ENCODE results near the gene PARVB. TPM values are rescaled to one million over a fixed set of nuclear protein-coding genes. Genes with fewer than 3 reads are reported as not detected.
A peak's percentile ranks its signal among the peaks of the same experiment; 100 is the strongest.

The PARVB gene
- total and polyA plus RNA-seq, 7 experiments from 2014 or later = 0.18 to 51.2 (median 4.2) TPM

DNA sequence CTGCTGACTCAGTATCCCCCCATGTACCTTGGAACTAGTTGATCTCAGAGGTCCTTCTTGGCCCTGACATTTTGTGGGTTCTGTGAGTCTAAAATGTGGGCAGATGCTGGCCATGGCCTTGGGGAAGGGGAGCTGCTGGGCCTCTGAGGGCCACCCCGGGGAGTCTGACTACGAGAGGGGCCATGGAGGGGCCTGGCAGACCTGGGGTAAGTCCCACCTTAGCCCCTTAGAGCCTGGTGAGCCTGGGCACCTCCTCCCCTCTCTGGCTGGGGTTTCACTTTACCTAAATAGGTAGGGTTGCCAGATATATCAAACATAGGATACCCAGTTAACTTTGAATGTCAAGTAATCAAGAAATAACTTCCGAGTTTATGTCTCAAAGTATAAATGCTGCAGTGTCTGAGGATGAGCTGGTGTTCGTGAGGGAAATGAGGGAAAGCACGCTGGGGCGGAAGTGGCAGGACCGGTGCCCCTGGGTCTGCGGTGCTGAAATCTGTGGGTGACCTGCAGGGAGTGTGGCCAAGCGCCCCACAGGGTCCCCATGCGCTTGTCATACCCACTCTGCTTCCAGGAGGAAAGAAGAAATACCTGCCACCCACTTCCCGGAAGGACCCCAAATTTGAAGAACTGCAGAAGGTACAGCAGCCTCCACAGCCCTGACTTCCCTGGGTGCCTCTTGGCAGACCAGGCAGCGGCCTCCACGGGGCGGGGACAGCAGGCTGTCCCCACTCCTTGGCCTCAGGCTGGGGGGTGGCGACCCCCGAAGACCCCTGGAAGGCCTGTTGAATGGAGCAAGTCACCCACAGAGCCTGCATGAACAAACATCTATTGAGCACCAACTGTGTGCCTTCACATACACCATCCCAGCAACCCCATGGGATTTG is 161.4 kb downstream of the PARVB start:
- peaks cover 0 to 3% (median 0%) of the 10 kb centered on the region in 5 donors for H3K27me3 Mint-ChIP-seq
- ChIA-PET CTCF (no interaction called here), POLR2A (no interaction called here)
- H3K27ac Mint-ChIP-seq = peak overlapping the region in 7 of 9 donors; percentile 43 to 88 (median 72)
- H3K4me1 Mint-ChIP-seq = peaks cover 22 to 32% (median 29%) of the 10 kb centered on the region in 7 donors
- DNase-seq (no peak), ATAC-seq (no peak)
- H3K9me3 Mint-ChIP-seq = no peaks in the 10 kb centered on the region
- Histone ChIP-seq H3K36me3 (ENCODE audit: control insufficient read depth in 2 of 3, insufficient read depth in 3 of 3, low read length in 3 of 3) (peaks cover 0 to 24% (median 0%) of the 10 kb centered on the region in 3 experiments), H3K27ac (ENCODE audit: low read depth, low read length) (no peak overlapping the region), H3K4me1 (ENCODE audit: control insufficient read depth in 2 of 2, insufficient read depth in 2 of 2, low read length in 2 of 2) (peaks cover 8 to 14% of the 10 kb centered on the region in 2 donors), H3K27me3 (ENCODE audit: control insufficient read depth in 2 of 2, insufficient read depth in 2 of 2, low read length in 2 of 2) (no peaks in the 10 kb centered on the region), H3K9me3 (ENCODE audit: control insufficient read depth in 2 of 3, low read length in 3 of 3) (no peaks in the 10 kb centered on the region), H3K4me3 (ENCODE audit: low read length) (no peak overlapping the region)
- H3K36me3 Mint-ChIP-seq = peaks cover 0 to 9% (median 0%) of the 10 kb centered on the region in 5 donors
- H3K4me3 Mint-ChIP-seq = peak overlapping the region in 1 of 10 donors; percentile 51
- intact Hi-C loops (cut with micrococcal nuclease) = loop anchor here (10.0 kb wide), 4 partner anchors 101 to 499 kb away; partner anchors contain the start of gene EFCAB6 (in 1 of the 2)

DNA sequence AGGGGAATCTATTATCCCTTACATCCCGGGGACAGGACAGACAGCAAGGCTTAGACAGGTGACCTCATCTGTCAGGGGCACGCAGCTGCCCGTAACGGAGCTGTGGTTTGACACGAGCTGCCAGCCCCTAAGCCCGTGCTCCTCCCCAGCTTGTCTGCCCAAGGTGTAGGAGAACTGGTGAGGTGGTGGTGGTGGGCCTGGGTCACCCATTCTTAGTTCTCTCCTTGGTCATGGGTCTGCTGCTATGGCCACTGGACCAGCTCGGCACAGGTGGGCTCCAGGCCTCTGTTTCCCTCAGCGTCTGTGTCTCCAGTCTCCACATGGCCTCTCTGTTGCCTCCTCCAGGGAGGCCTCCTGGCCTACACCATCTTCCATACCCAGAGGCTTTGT is 162.0 kb downstream of the PARVB start:
- peaks cover 0 to 8% (median 0%) of the 10 kb centered on the region in 5 donors for H3K36me3 Mint-ChIP-seq
- H3K9me3 ChIP-seq (ENCODE audit: control insufficient read depth in 2 of 3, low read length in 3 of 3) = no peaks in the 10 kb centered on the region
- peak overlapping the region in 1 of 9 donors; percentile 85 for H3K27ac Mint-ChIP-seq
- no peak for ATAC-seq
- ChIA-PET POLR2A (no interaction called here), CTCF (no interaction called here)
- no peak for DNase-seq
- peaks cover 0 to 24% (median 0%) of the 10 kb centered on the region in 3 experiments for H3K36me3 ChIP-seq (ENCODE audit: control insufficient read depth in 2 of 3, insufficient read depth in 3 of 3, low read length in 3 of 3)
- no peaks in the 10 kb centered on the region for H3K27me3 Mint-ChIP-seq
- H3K4me3 ChIP-seq (ENCODE audit: low read length) = no peak overlapping the region
- intact Hi-C loops (cut with micrococcal nuclease) = loop anchor here (10.0 kb wide), 4 partner anchors 101 to 499 kb away; partner anchors contain the start of gene EFCAB6 (in 1 of the 2)
- no peaks in the 10 kb centered on the region for H3K27me3 ChIP-seq (ENCODE audit: control insufficient read depth in 2 of 2, insufficient read depth in 2 of 2, low read length in 2 of 2)
- H3K9me3 Mint-ChIP-seq = no peaks in the 10 kb centered on the region
- no peak overlapping the region for H3K27ac ChIP-seq (ENCODE audit: low read depth, low read length)
- no peak overlapping the region for H3K4me3 Mint-ChIP-seq
- H3K4me1 Mint-ChIP-seq = peaks cover 16 to 28% (median 23%) of the 10 kb centered on the region in 7 donors
- peaks cover 10 to 11% of the 10 kb centered on the region in 2 donors for H3K4me1 ChIP-seq (ENCODE audit: control insufficient read depth in 2 of 2, insufficient read depth in 2 of 2, low read length in 2 of 2)

DNA sequence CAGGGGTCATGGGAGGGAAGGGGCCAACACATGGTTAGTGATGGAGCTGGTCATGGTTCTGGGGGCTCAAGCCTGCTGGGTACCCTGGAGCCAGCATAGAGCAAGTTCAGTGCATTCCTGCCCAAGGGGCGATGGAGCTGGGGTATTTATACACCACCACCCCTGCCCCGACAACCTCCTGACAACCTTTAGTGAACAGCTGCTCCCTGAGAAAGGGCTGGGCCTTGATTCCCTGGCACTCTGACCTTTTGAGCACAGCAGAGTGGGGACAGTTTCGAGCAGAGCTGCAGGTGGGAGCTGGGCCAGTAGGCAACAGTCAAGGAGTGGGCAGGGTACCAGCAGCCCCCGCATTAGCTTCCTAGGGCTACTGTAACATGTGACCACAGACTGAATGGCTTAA is 162.6 kb downstream of the PARVB start:
- Mint-ChIP-seq H3K27ac (peak overlapping the region in 1 of 9 donors; percentile 36), H3K36me3 (peaks cover 0 to 8% (median 0%) of the 10 kb centered on the region in 5 donors), H3K9me3 (no peaks in the 10 kb centered on the region), H3K27me3 (no peaks in the 10 kb centered on the region), H3K4me3 (no peak overlapping the region), H3K4me1 (peaks cover 16 to 30% (median 26%) of the 10 kb centered on the region in 7 donors)
- intact Hi-C loops (cut with micrococcal nuclease) = loop anchor here (10.0 kb wide), 4 partner anchors 102 to 498 kb away; partner anchors contain the start of gene EFCAB6 (in 1 of the 2)
- peaks cover 0 to 21% (median 0%) of the 10 kb centered on the region in 3 experiments for H3K36me3 ChIP-seq (ENCODE audit: control insufficient read depth in 2 of 3, insufficient read depth in 3 of 3, low read length in 3 of 3)
- DNase-seq (no peak), ATAC-seq (no peak)
- H3K4me3 ChIP-seq (ENCODE audit: low read length) = no peak overlapping the region
- H3K27me3 ChIP-seq (ENCODE audit: control insufficient read depth in 2 of 2, insufficient read depth in 2 of 2, low read length in 2 of 2) = no peaks in the 10 kb centered on the region
- CTCF ChIA-PET = no interaction called here
- no peaks in the 10 kb centered on the region for H3K9me3 ChIP-seq (ENCODE audit: control insufficient read depth in 2 of 3, low read length in 3 of 3)
- POLR2A ChIA-PET = no interaction called here
- peaks cover 10 to 16% of the 10 kb centered on the region in 2 donors for H3K4me1 ChIP-seq (ENCODE audit: control insufficient read depth in 2 of 2, insufficient read depth in 2 of 2, low read length in 2 of 2)
- no peak overlapping the region for H3K27ac ChIP-seq (ENCODE audit: low read depth, low read length)

DNA sequence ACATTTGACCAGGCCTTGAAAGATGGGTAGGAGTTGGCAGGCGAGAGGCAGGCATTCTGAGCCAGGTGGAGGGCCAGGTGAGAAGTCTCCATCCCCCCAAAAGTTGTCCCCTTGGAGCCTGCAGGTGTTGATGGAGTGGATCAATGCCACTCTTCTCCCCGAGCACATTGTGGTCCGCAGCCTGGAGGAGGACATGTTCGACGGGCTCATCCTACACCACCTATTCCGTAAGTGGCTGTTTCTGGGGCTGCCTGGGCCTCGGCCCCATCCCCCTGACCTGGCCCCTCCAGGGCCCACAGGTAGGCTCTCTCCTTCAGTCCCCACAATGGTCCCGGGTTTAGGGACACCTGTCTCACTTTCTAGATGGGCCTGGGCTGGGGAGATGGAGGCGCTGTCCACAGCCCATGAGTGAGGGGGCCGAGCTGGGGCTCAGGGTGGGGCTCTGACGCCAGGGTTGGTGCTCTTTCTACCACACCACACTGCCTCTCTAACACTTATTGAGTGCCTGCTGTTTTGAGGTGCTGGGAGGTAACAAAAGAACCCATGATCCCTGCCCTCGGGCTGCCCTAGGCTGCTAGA is 163.6 kb downstream of the PARVB start:
- no peak overlapping the region for H3K27ac ChIP-seq (ENCODE audit: low read depth, low read length)
- intact Hi-C loops (cut with micrococcal nuclease) = loop anchor here (10.0 kb wide), 4 partner anchors 103 to 497 kb away; partner anchors contain the start of gene EFCAB6 (in 1 of the 2)
- no peaks in the 10 kb centered on the region for H3K27me3 Mint-ChIP-seq
- no peaks in the 10 kb centered on the region for H3K27me3 ChIP-seq (ENCODE audit: control insufficient read depth in 2 of 2, insufficient read depth in 2 of 2, low read length in 2 of 2)
- no peak overlapping the region for H3K4me3 Mint-ChIP-seq
- CTCF ChIA-PET = interaction anchor here (0.6 kb wide), 1 partner anchor 105 kb away, joined by 4 read pairs; no protein-coding TSS in a partner anchor
- H3K36me3 Mint-ChIP-seq = peaks cover 0 to 12% (median 0%) of the 10 kb centered on the region in 5 donors
- H3K36me3 ChIP-seq (ENCODE audit: control insufficient read depth in 2 of 3, insufficient read depth in 3 of 3, low read length in 3 of 3) = peaks cover 0 to 21% (median 0%) of the 10 kb centered on the region in 3 experiments
- peaks cover 13 to 31% (median 28%) of the 10 kb centered on the region in 7 donors for H3K4me1 Mint-ChIP-seq
- POLR2A ChIA-PET = no interaction called here
- H3K27ac Mint-ChIP-seq = peak overlapping the region in 2 of 9 donors; percentile 43 to 58
- H3K4me3 ChIP-seq (ENCODE audit: low read length) = no peak overlapping the region
- ATAC-seq (no peak), DNase-seq (no peak)
- peaks cover 16 to 20% of the 10 kb centered on the region in 2 donors for H3K4me1 ChIP-seq (ENCODE audit: control insufficient read depth in 2 of 2, insufficient read depth in 2 of 2, low read length in 2 of 2)
- no peaks in the 10 kb centered on the region for H3K9me3 ChIP-seq (ENCODE audit: control insufficient read depth in 2 of 3, low read length in 3 of 3)
- H3K9me3 Mint-ChIP-seq = no peaks in the 10 kb centered on the region

DNA sequence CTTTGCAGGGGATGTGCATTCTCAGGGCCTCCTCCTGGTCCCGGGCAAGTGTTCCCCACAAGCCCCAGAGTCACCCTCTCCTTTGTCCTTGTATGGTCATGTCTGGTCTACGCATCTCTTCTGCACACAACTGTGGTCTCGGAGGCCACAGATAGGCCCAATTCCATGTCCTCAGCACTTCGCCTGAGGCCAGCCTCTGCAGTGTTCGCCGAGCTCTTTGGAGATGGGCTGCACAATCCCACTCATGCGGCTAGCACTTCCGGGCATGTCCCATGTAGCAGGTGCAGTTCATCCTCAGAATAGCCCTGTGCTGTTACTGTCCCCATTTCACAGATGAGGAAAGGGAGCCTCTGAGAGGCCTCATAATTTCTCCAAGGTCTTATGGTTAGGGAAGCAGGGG is 164.2 kb downstream of the PARVB start:
- Mint-ChIP-seq H3K27ac (peak overlapping the region in 3 of 9 donors; percentile 6 to 85 (median 80)), H3K27me3 (no peaks in the 10 kb centered on the region), H3K36me3 (peaks cover 0 to 18% (median 1%) of the 10 kb centered on the region in 5 donors), H3K9me3 (no peaks in the 10 kb centered on the region), H3K4me1 (peaks cover 16 to 33% (median 28%) of the 10 kb centered on the region in 7 donors), H3K4me3 (no peak overlapping the region)
- no peak for ATAC-seq
- Histone ChIP-seq H3K4me1 (ENCODE audit: control insufficient read depth in 2 of 2, insufficient read depth in 2 of 2, low read length in 2 of 2) (peaks cover 16 to 20% of the 10 kb centered on the region in 2 donors), H3K27ac (ENCODE audit: low read depth, low read length) (no peak overlapping the region), H3K36me3 (ENCODE audit: control insufficient read depth in 2 of 3, insufficient read depth in 3 of 3, low read length in 3 of 3) (peaks cover 0 to 21% (median 0%) of the 10 kb centered on the region in 3 experiments), H3K27me3 (ENCODE audit: control insufficient read depth in 2 of 2, insufficient read depth in 2 of 2, low read length in 2 of 2) (no peaks in the 10 kb centered on the region), H3K9me3 (ENCODE audit: control insufficient read depth in 2 of 3, low read length in 3 of 3) (no peaks in the 10 kb centered on the region), H3K4me3 (ENCODE audit: low read length) (no peak overlapping the region)
- intact Hi-C loops (cut with micrococcal nuclease) = loop anchor here (10.0 kb wide), 4 partner anchors 104 to 496 kb away; partner anchors contain the start of gene EFCAB6 (in 1 of the 2)
- ChIA-PET POLR2A (no interaction called here), CTCF (interaction anchor here (0.6 kb wide), 1 partner anchor 106 kb away, joined by 4 read pairs; no protein-coding TSS in a partner anchor)
- no peak for DNase-seq

DNA sequence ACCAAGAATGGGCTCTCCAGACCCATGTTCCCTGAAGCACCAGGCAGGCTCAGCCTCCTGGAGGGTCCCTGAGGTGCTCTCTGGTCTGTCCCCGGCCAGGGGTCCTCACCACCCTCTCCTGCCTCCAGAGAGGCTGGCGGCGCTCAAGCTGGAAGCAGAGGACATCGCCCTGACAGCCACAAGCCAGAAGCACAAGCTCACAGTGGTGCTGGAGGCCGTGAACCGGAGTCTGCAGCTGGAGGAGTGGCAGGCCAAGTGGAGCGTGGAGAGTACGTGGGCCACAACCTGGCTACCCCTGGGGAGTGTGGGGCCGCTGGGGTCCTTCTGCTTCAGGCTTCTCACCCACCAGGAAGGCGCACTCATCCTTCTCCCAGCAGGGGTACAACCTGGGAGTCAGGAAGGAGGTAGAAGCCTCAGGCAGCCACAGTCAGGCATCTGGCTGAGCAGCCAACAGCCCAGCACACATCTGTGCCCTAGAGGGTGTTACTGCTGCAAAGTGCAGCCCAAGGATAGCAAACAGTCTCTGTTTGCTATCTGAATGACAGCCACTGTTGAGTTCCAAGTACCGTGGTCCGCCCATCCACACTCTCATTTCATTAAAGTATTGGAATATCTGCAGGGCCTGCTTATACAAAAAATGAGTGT is 165.0 kb downstream of the PARVB start:
- no peak for DNase-seq
- H3K4me3 Mint-ChIP-seq = no peak overlapping the region
- Histone ChIP-seq H3K4me3 (ENCODE audit: low read length) (no peak overlapping the region), H3K4me1 (ENCODE audit: control insufficient read depth in 2 of 2, insufficient read depth in 2 of 2, low read length in 2 of 2) (peaks cover 20 to 26% of the 10 kb centered on the region in 2 donors), H3K9me3 (ENCODE audit: control insufficient read depth in 2 of 3, low read length in 3 of 3) (no peaks in the 10 kb centered on the region), H3K27ac (ENCODE audit: low read depth, low read length) (no peak overlapping the region), H3K27me3 (ENCODE audit: control insufficient read depth in 2 of 2, insufficient read depth in 2 of 2, low read length in 2 of 2) (no peaks in the 10 kb centered on the region), H3K36me3 (ENCODE audit: control insufficient read depth in 2 of 3, insufficient read depth in 3 of 3, low read length in 3 of 3) (peaks cover 0 to 21% (median 0%) of the 10 kb centered on the region in 3 experiments)
- ATAC-seq = no peak
- H3K27me3 Mint-ChIP-seq = no peaks in the 10 kb centered on the region
- intact Hi-C loops (cut with micrococcal nuclease) = loop anchor here (10.0 kb wide), 4 partner anchors 104 to 496 kb away; partner anchors contain the start of gene EFCAB6 (in 1 of the 2)
- CTCF ChIA-PET = no interaction called here
- H3K36me3 Mint-ChIP-seq = peaks cover 0 to 25% (median 8%) of the 10 kb centered on the region in 5 donors
- H3K9me3 Mint-ChIP-seq = no peaks in the 10 kb centered on the region
- peaks cover 23 to 37% (median 30%) of the 10 kb centered on the region in 7 donors for H3K4me1 Mint-ChIP-seq
- H3K27ac Mint-ChIP-seq = no peak overlapping the region
- POLR2A ChIA-PET = interaction anchor here (1.5 kb wide), 1 partner anchor 8 kb away, joined by 5 read pairs; the partner anchor contains the start of gene PARVG

Measured in naive thymus-derived CD4-positive, alpha-beta T cell (primary cell).